HG03457 (cell line): ENCODE results near the gene SGK2.
"Not testable (repeated sequence)": the region's sequence is repeated elsewhere in the genome, so short reads cannot be mapped to it uniquely, and the experiment has no call there.

Experiments
- ATAC-seq: cut with Tn5 transposase; IDR thresholded peaks from one replicate; pipeline ENCODE4 v1.9.1; 2021; ENCODE audit warnings: moderate number of reproducible peaks; ENCODE audit not compliant: unreplicated experiment

SGK2 gene

DNA sequence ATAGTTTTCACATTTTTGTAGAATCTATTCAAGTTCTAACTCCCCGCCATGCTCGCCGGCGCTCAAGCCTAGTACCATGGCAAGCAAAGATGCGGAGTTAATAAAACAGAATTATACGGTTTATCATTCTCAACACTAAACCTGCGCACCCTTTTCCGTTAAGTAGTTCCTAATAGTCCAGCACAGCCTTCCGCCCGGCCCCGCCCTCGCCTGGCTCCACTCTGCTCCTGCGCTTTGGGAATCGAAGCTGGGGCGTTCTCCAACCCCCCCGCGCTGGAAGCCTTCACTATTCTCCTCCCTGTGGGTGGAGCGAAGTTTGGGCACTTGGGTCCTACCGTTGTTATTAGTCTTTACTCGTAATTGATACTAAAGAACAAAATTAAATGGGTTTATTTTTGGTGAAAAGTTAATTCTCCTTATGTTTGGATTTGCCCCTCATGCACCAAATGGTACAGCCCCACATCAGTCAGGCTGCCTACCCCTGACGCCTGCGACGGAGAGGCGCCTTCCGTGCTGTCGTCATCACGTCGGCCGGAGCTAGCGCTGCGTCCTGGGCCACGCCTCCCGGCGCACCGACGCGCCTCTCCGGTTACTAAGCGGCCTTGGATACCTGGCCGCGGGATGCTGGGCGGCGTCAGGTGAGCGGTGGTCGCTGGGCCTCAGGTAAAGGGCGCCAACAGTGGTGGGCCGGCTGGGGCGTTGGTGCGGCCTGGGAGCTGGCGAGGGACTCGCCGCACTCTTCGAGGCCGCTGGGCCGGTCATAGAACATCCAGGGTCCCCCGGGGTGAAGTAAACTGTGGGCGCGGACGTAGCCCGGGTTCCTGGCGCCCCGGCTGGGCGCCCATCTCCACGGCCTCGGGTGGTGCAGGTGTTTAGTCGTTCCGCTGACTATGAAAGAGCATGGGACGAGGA is 31.8 kb downstream of the SGK2 start, which contains the start of gene IFT52:
TSS of gene IFT52 (plus strand) at position 546 of the 912 bp plus-strand sequence. CDS start 3,762 bp downstream, outside the sequence.
- peak; percentile 94 for ATAC-seq

- ATAC-seq = not testable (repeated sequence)
Measured at GRCh38 chr20:43601960-43602359, 43.1 kb downstream of the SGK2 start.

DNA sequence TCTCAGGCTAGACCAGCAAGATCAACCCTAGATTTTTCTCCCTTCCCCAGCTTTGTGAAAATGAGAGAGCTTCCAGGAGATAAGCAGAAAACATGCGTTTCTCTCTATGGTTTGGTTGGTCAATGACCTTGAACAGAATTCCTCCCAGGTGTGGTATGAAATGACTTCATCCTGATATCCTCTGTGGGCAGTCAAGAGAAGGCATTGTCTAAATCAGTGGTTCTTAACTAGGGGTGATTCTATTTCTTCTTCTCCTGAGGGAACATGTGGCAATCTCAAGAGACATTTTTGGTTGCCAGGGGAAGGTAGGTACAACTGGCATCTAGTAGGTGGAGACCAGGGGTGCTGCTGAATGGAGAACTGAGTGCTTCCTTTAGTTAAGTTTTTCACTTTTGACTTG is 44.3 kb downstream of the SGK2 start:
- no peak for ATAC-seq

- ATAC-seq = no peak
Measured at GRCh38 chr20:43605715-43606114, 46.9 kb downstream of the SGK2 start.

- ATAC-seq = not testable (repeated sequence)
Measured at GRCh38 chr20:43607278-43607677, 48.5 kb downstream of the SGK2 start.

DNA sequence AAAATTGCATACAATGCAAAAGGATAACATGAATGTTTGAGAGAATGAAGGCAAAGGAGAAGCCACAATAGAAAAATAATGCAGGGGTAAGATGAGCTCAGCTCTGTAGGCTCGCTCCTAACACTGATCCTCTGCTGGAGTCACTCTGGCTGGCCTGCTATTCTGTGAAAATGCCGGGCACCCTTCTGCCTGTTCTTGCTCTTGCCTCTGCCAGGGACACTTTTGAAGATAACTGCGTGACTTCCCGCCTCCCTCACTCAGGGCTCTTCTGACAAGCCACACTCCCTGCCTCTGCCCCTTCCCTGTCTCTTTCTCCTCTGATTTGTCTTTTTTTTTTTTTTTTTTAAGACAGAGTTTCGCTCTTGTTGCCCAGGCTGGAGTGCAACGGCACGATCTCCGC is 72.8 kb downstream of the SGK2 start:
- ATAC-seq = no peak
